ENCODE results near the gene AADACL4. TPM values are rescaled to one million over a fixed set of nuclear protein-coding genes. Genes with fewer than 3 reads are reported as not detected.
A peak's percentile ranks its signal among the peaks of the same experiment; 100 is the strongest.

Gene AADACL4
- total and polyA plus RNA-seq, 2 of the 8 experiments (the other 6 are each of a cell fraction or from before 2014, with no cell fraction given) = 0.08 TPM; not detected in 1

GRCh38 chr1:12712076-12712475 is 68.2 kb downstream of the AADACL4 start:
- Histone ChIP-seq H3K4me2 (ENCODE audit: insufficient read depth in 1 of 2, low read depth in 2 of 2, low read length in 2 of 2) (no peak overlapping the region), H3K14ac (ENCODE audit: insufficient read length) (no peak overlapping the region), H2BK5ac (ENCODE audit: low read depth, low read length) (peak overlapping the region; percentile 89; the same call in 1 of the 2 replicates), H3K56ac (replicated peaks; ENCODE audit: insufficient read length, low read depth, low read length) (no peak overlapping the region), H3K27ac (ENCODE audit: low read depth, low read length) (no peak overlapping the region), H3K79me2 (ENCODE audit: control insufficient read depth in 1 of 2, insufficient read depth in 2 of 2, low read length in 2 of 2) (no peaks in the 10 kb centered on the region), H3K9me3 (ENCODE audit: insufficient read depth in 2 of 2, low read depth in 1 of 2, low read length in 1 of 2) (no peaks in the 10 kb centered on the region), H4K5ac (ENCODE audit: insufficient read length, low read depth, low read length) (no peak overlapping the region), H3K27me3 (replicated peaks in 1 of 4; ENCODE audit: control insufficient read depth in 3 of 4, extremely low read depth in 1 of 4, insufficient read depth in 3 of 4, low read length in 3 of 4) (no peaks in the 10 kb centered on the region), H3K18ac (ENCODE audit: extremely low read depth, low read length) (no peak overlapping the region), H2BK15ac (ENCODE audit: low read length) (no peak overlapping the region), H4K91ac (replicated peaks; ENCODE audit: insufficient read length, low read length) (no peak overlapping the region), H3K4ac (replicated peaks; ENCODE audit: insufficient read length, low read depth, low read length) (no peak overlapping the region), H2AK5ac (ENCODE audit: low read depth, low read length) (no peak overlapping the region), H3K23ac (ENCODE audit: insufficient read length) (no peak overlapping the region), H3K36me3 (ENCODE audit: control insufficient read depth in 2 of 4, insufficient read depth in 4 of 4, low read length in 3 of 4) (no peaks in the 10 kb centered on the region), H3K4me1 (replicated peaks in 1 of 4; ENCODE audit: control insufficient read depth in 3 of 4, insufficient read depth in 4 of 4, low read length in 3 of 4) (peaks cover 9 to 28% (median 20%) of the 10 kb centered on the region in 4 experiments), H3K4me3 (ENCODE audit: extremely low read depth in 1 of 4, insufficient read depth in 2 of 4, low read depth in 3 of 4, low read length in 4 of 4) (no peak overlapping the region), H4K8ac (ENCODE audit: extremely low read depth, insufficient read depth, low read length) (no peak overlapping the region), H2BK120ac (replicated peaks; ENCODE audit: low read depth, low read length) (no peak overlapping the region), H3K23me2 (ENCODE audit: low read depth, low read length) (0 out of 2 replicates have a peak, but pooled peaks cover 3% of the 10 kb centered on the region), H2BK12ac (ENCODE audit: low read depth, low read length) (no peak overlapping the region), H3K9ac (replicated peaks in 1 of 4; ENCODE audit: extremely low read depth in 1 of 4, low read depth in 3 of 4, low read length in 3 of 4) (no peak overlapping the region), H2AFZ (ENCODE audit: low read length) (no peak overlapping the region), H2BK20ac (ENCODE audit: low read length) (no peak overlapping the region; the same call in 1 of the 2 replicates), H4K20me1 (replicated peaks in 1 of 2; ENCODE audit: control insufficient read depth in 1 of 2, insufficient read depth in 2 of 2, low read length in 2 of 2) (no peaks in the 10 kb centered on the region), H3K79me1 (ENCODE audit: low read depth, low read length) (no peaks in the 10 kb centered on the region)
- DNase-seq (ENCODE audit: low read depth in 1 of 2, low spot score in 2 of 2) = no peak
- WGBS, 2 experiments (ENCODE audit: extremely low coverage in 1 of 2, insufficient coverage in 1 of 2, insufficient read length in 1 of 2, insufficient replicate concordance in 2 of 2, low coverage in 1 of 2, low lambda C conversion rate in 2 of 2, missing lambda C conversion rate in 1 of 2) = 80 to 100% methylated on average over 1 of the region's 1 CpG
- CTCF ChIA-PET (ENCODE audit: partially characterized antibody) = interaction anchor here (1.7 kb wide), 1 partner anchor 10 kb away, joined by 3 read pairs; no protein-coding TSS in a partner anchor
- FAIRE-seq = no peak
- POLR2A ChIA-PET (ENCODE audit: partially characterized antibody) = interaction anchor here (1.3 kb wide), 1 partner anchor 10 kb away, joined by 3 read pairs; no protein-coding TSS in a partner anchor
- no peak for TF ChIP-seq KDM5A (IDR thresholded peaks at IDR 0.05; ENCODE audit: low read length)
- no peak for TF ChIP-seq CTBP2 (IDR thresholded peaks at IDR 0.05; ENCODE audit: borderline replicate concordance, insufficient read depth, insufficient read length, low read length)
- no peak for TF ChIP-seq MAX (IDR thresholded peaks at IDR 0.05)
- TF ChIP-seq SP1 (IDR thresholded peaks at IDR 0.05; ENCODE audit: low read depth, low read length) = no peak
- no peak for TF ChIP-seq GABPA (IDR thresholded peaks at IDR 0.05; ENCODE audit: borderline replicate concordance, insufficient read depth, low read length)
- TF ChIP-seq EGR1 (IDR thresholded peaks at IDR 0.05; ENCODE audit: borderline replicate concordance, low read depth, low read length) = no peak
- TF ChIP-seq CBX8 (IDR thresholded peaks at IDR 0.05; ENCODE audit: borderline replicate concordance, low read depth, low read length) = no peak
- no peak for TF ChIP-seq CTCF (IDR thresholded peaks at IDR 0.05; ENCODE audit: control extremely low read depth in 1 of 3, insufficient read depth in 1 of 3, low read depth in 1 of 3, low read length in 3 of 3)
- no peak for TF ChIP-seq PHF8 (conservative IDR thresholded peaks at IDR 0.05; ENCODE audit: low read depth, low read length)
- TF ChIP-seq HDAC2 (IDR thresholded peaks at IDR 0.05; ENCODE audit: borderline replicate concordance in 1 of 2, low read depth in 2 of 2, low read length in 2 of 2) = no peak

All from H1 (cell line).